ENCODE data around the gene TRIM66. TPM values are rescaled to one million over a fixed set of nuclear protein-coding genes. Genes with fewer than 3 reads are reported as not detected.

The TRIM66 gene
- total RNA-seq, 1 donor from 2014 or later: 1.2 TPM

Small RNA genes lying within 50 kb of the gene (small RNA-seq; reads per million reads assigned to genes)
- not detected for gene SNORA3A (ENCODE audit: low replicate concordance)
- 7.9 reads per million, percentile 93 among the genes with 10 or more reads in this experiment for gene SNORA3B (ENCODE audit: low replicate concordance)

Other genes starting within 250 kb of the TRIM66 start
- 4.2 TPM for gene STK33, start 88.4 kb downstream of the TRIM66 start, total RNA-seq
- gene RPL27A, start 127 bp upstream of the TRIM66 start, total RNA-seq: 526 TPM
- 19.7 TPM for gene AKIP1, start 228.5 kb upstream of the TRIM66 start, total RNA-seq

All from temporal lobe (tissue), 2 donors.